GM19239 (cell line): ENCODE measurements around the gene PGM2L1.
"Not testable (repeated sequence)": the region's sequence is repeated elsewhere in the genome, so short reads cannot be mapped to it uniquely, and the experiment has no call there.

Experiments used
- DNase-seq: peaks from one replicate; pipeline ENCODE4 v3.0.0; 2011; ENCODE audit warnings: low spot score; ENCODE audit not compliant: insufficient read length
- FAIRE-seq: peaks from 2 replicates; lab custom pipeline; 2011; peaks lifted over from hg19 to GRCh38; lab: Jason Lieb, UNC

The PGM2L1 gene

GRCh38 chr11:74398244-74399159, at the start of gene PGM2L1:
TSS of gene PGM2L1 (minus strand) at chr11:74398433. CDS start at chr11:74398161, 272 bp downstream.
- DNase-seq (peak; percentile 91), FAIRE-seq (peak; percentile 96)

GRCh38 chr11:74447720-74448119, 49.5 kb upstream of the PGM2L1 start:
- FAIRE-seq (no peak), DNase-seq (no peak)

- DNase-seq = no peak
- no peak for FAIRE-seq
Observed at GRCh38 chr11:74446532-74446938, 48.3 kb upstream of the PGM2L1 start.

GRCh38 chr11:74444173-74444826, 46.1 kb upstream of the PGM2L1 start:
- no peak for DNase-seq
- FAIRE-seq = no peak

- DNase-seq = no peak
- FAIRE-seq = no peak
Observed at GRCh38 chr11:74443071-74443864, 45.0 kb upstream of the PGM2L1 start.

GRCh38 chr11:74442636-74443035, 44.4 kb upstream of the PGM2L1 start:
- FAIRE-seq (no peak), DNase-seq (no peak)

- FAIRE-seq = no peak
Observed at GRCh38 chr11:74438681-74439080, 40.4 kb upstream of the PGM2L1 start.

GRCh38 chr11:74437441-74438042, 39.3 kb upstream of the PGM2L1 start:
- no peak for DNase-seq
- no peak for FAIRE-seq

More at GRCh38 chr11:74438681-74439080, 40.4 kb upstream of the PGM2L1 start:
- no peak for DNase-seq

GRCh38 chr11:74434528-74434927, 36.3 kb upstream of the PGM2L1 start:
- FAIRE-seq (no peak), DNase-seq (no peak)

- no peak for DNase-seq
- no peak for FAIRE-seq
Observed at GRCh38 chr11:74429205-74429604, 31.0 kb upstream of the PGM2L1 start.

- no peak for FAIRE-seq
- no peak for DNase-seq
Observed at GRCh38 chr11:74427384-74427886, 29.2 kb upstream of the PGM2L1 start.

GRCh38 chr11:74425100-74425499, 26.9 kb upstream of the PGM2L1 start:
- FAIRE-seq = no peak
- DNase-seq = no peak

GRCh38 chr11:74418509-74418895, 20.3 kb upstream of the PGM2L1 start:
- FAIRE-seq = no peak
- no peak for DNase-seq

- FAIRE-seq = no peak
Observed at GRCh38 chr11:74417860-74418508, 19.8 kb upstream of the PGM2L1 start.

GRCh38 chr11:74417379-74417804, 19.2 kb upstream of the PGM2L1 start:
- DNase-seq = no peak
- FAIRE-seq = no peak

More at GRCh38 chr11:74417860-74418508, 19.8 kb upstream of the PGM2L1 start:
- no peak for DNase-seq

- DNase-seq, FAIRE-seq: not testable (repeated sequence)
Observed at GRCh38 chr11:74416974-74417373, 18.7 kb upstream of the PGM2L1 start.

GRCh38 chr11:74412733-74413359, 14.6 kb upstream of the PGM2L1 start:
- DNase-seq (no peak), FAIRE-seq (no peak)

- FAIRE-seq = no peak
- no peak for DNase-seq
Observed at GRCh38 chr11:74412321-74412720, 14.1 kb upstream of the PGM2L1 start.

- DNase-seq (no peak), FAIRE-seq (no peak)
Observed at GRCh38 chr11:74409633-74410032, 11.4 kb upstream of the PGM2L1 start.
